Fibroblast of peridontal ligament (primary cell): Measurements from ENCODE around the gene PVR.
"Not testable (repeated sequence)": the region's sequence is repeated elsewhere in the genome, so short reads cannot be mapped to it uniquely, and the experiment has no call there.

Experiments
- DNase-seq: peaks from one replicate; pipeline ENCODE4 v3.0.0-alpha.2; 2010; ENCODE audit errors: extremely low read depth

Gene PVR

DNA sequence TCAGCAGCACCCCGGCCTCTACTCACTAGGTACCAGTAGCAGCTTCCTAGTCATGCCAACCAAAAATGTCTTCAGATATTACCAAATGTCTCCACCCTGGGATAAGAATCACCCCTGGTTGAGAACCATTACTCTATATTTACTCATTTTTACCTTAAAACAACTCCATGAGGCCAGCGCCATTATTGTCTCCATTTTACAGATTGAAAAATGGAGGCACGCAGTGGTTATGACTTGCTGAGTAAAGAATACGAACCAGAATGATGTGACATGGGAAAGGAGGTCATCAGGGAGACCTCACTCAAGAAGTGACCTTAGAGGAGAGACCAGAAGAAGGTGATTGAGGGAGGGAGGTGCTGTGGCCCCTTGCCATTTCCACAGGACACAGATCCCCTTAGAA, 29.8 kb downstream of the PVR start:
- DNase-seq, result no peak

DNA sequence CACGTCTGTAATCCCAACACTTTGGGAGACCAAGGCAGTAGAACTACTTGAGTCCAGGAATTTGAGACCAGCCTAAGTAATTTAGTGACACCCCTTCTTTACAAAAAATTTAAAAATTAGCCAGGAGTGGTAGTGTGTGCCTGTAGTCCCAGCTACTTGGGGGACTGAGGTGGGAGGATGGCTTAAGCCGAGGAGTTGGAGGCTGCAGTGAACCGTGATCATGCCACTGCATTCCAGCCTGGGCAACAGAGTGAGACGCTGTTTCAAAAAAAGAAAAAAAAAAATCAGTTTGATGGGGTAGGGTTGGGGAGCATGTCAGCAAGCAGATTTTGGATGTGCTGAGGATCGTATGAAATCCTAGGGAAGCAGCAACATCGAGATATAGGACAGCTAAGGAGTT, 31.8 kb downstream of the PVR start:
- DNase-seq, result no peak

- peak; percentile 59 for DNase-seq
These were observed 33.5 kb downstream of the PVR start for GRCh38 chr19:44677019-44677811.

- DNase-seq, result no peak
These were observed 36.8 kb downstream of the PVR start for GRCh38 chr19:44680536-44680935.

- no peak for DNase-seq
These were observed 38.5 kb downstream of the PVR start for GRCh38 chr19:44681992-44682790.

- no peak for DNase-seq
These were observed 39.1 kb downstream of the PVR start for GRCh38 chr19:44682807-44683206.

GRCh38 chr19:44683434-44684210, 39.9 kb downstream of the PVR start:
- DNase-seq, result no peak

GRCh38 chr19:44684396-44684795, 40.7 kb downstream of the PVR start:
- DNase-seq, result not testable (repeated sequence)

- DNase-seq, result peak; percentile 87
These were observed 41.5 kb downstream of the PVR start for GRCh38 chr19:44684892-44685863.

- DNase-seq, result peak; percentile 33
These were observed 42.2 kb downstream of the PVR start for GRCh38 chr19:44685877-44686276.

DNA sequence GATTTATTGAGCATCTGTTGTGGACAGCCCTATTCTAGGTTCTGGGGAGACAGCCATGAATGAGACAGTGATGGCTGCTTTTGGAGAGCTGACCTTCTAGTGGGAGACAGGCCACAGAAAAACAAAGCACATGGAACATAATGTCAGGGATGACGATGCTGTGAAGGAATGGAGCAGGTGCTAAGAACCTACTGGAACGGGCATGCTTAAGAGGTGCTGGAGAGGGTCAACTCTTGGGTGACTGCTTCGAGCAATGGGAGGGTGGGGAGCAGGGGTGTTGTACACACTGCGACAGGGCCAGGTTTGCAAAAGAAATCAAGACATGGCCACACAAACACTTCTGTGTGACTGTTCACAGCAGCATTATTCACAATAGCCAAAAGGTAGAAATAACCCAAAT, 43.2 kb downstream of the PVR start:
- no peak for DNase-seq

DNA sequence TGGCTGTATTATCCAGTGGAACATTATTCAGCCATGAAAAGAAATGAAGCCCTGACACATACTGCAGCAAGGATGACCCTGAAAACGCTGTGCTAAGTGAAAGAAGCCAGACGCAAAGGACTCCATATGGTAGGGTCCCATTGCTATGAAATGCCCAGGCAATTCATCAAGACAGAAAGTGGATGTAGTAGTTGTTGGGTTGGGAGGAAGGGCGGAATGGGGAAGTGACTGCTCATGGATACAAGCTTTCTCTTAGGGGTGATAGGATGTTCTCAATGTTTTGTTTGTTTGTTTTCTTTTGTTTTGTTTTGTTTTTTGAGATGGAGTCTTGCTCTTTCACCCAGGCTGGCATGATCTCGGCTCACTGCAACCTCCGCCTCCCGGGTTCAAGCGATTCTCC, 44.2 kb downstream of the PVR start:
- no peak for DNase-seq

- DNase-seq, result peak; percentile 70
These were observed 45.8 kb downstream of the PVR start for GRCh38 chr19:44689290-44690130.

GRCh38 chr19:44690131-44690440, 46.4 kb downstream of the PVR start:
- DNase-seq, result no peak

DNA sequence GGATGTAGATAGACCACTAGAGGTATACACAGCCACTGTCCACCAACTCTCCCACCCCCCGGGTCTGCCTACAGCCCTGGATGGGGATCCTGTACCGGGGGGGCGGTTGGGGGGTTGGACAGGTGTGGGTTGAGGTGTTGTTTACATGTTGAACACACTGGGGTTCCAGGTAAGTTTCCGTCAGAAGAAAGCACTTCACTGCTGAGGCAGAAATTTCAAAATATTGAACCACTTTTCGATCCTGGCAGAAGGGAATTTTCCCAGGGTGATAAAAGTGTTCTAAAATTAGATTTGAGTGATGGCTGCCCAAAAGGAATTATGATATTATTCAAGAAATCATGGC, 48.6 kb downstream of the PVR start:
- DNase-seq, result no peak

- no peak for DNase-seq
These were observed 50.5 kb downstream of the PVR start for GRCh38 chr19:44694184-44694579.

GRCh38 chr19:44696939-44697669, 53.4 kb downstream of the PVR start:
- DNase-seq, result no peak

DNA sequence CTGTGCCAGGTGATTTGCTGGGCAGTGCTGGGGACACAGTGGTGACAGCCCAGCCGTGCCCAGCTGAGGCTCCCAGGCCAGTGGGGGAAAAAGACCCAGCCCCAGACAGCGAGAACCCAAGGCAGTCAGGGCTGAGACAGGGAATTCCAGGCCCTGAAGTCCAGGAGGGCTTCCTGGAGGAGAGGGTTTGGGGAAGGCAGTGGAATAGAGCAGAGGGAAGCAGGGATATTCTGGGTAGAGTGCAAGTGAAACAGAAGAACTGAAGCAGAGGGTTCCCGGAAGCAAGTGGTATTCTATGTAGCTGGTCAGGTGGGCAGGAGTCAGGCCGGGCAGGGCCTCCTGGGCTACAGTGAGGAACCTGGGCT, 53.9 kb downstream of the PVR start:
- no peak for DNase-seq

GRCh38 chr19:44698492-44699201, 54.9 kb downstream of the PVR start, which contains the start of gene CEACAM16:
CEACAM16 (plus strand) TSS chr19:44699151; CDS start chr19:44701457, 2,306 bp downstream.
- DNase-seq, result no peak
